GM10248 (cell line): Measurements from ENCODE around the gene PPM1M.
A peak's percentile ranks its signal among the peaks of the same experiment; 100 is the strongest.

Experiments used
- CTCF ChIA-PET: fragments of 300-600 bp; sonication (Branson Sonifier 250); formaldehyde crosslinking; extraction: SDS; loops from one replicate; lab custom pipeline; 2021; ENCODE audit warnings: antibody characterized with exemption; lab: Yijun Ruan, JAX
- POLR2A ChIA-PET: fragments of 350-650 bp; sonication (Branson Sonifier 250); formaldehyde crosslinking; extraction: SDS; loops from one replicate; lab custom pipeline; 2020; ENCODE audit warnings: antibody characterized with exemption; lab: Yijun Ruan, JAX
- DNase-seq: peaks from one replicate; pipeline ENCODE4 v3.0.0; 2012; ENCODE audit errors: extremely low spot score
- CTCF ChIP-seq: IDR thresholded peaks from 2 replicates; pipeline ENCODE4 v1.5.1; 2012; ENCODE audit warnings: mild to moderate bottlenecking, low read depth; ENCODE audit errors: extremely low read depth, missing control alignments, control extremely low read depth

Gene PPM1M

DNA sequence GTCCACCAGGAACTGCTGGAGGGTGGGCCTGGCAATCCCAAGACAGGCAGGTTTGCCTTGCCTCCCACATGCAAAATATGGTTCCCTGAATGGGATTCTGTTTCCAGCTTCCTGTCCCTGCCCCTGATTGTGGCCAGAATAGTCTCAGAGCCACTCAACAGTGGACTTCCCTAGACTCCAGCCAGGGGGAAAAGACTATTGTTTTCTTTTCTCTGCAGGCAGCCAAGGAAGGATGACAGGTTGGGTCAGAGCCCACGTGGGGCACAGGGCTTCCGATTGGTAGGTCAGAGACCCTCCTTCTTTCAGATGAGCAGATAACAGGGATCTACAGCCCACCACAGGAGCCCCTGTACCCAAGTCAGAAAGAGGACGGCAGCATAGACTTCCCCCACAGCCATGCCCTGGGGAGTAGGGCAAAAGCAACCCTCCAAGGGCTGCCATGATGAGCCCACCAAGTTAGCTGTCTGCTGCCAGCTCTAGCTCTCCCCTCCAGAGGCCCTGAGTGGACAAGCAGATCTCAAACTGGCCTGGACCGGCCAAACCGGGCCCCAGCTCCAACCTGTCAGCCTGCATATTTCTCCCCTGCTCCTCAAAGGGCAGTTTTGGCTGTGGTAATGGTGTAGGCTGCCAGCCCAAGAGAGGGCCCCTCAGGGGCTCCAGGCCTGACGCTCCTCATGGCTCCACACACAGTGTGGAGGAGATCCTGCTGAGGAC, 26.5 kb upstream of the PPM1M start:
- no peak for DNase-seq
- POLR2A ChIA-PET, result interaction anchor here (0.8 kb wide), 1 partner anchor 40 kb away, joined by 3 read pairs; no protein-coding TSS in a partner anchor
- CTCF ChIA-PET, result interaction anchor here (0.9 to 11.6 kb wide), 18 partner anchors 12 to 228 kb away, joined by 3 to 172 read pairs (median 14); partner anchors contain the start of genes PPM1M, SEMA3G, TWF2 and WDR82
- no peak for TF ChIP-seq CTCF

DNA sequence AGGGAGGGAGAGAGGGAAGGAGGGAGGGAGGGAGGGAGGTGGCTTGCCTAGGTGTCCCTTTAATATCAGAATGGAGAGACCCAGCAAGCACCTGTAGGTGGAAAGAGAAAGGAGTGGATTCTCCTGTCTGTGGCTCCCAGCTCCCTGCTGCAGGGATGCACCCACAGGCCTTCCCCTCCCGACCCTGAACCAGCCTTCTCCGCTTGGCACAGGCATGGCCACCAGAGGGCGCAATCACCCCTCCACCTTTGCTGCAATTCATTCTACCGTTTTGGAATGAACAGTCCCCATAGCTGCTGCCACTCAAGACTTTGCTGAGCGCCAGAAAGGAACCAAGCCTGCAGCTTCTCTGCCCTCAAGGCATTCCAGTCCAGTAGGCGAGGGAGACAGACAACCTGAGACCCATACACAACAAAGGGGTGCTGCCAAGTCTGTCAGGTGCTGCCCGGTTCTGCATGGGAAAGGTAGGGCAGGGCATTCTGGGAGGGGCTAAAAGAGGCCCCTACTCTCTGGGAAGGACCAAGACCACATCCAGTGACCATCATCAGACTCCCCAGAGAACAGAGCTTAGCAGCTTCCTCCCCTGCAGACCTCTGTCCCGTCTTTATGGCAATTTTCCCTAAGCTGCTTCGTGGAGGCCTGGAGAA, 25.1 kb upstream of the PPM1M start:
- peak; percentile 85 for DNase-seq
- TF ChIP-seq CTCF, result peak; percentile 97
- ChIA-PET CTCF (interaction anchor here (0.6 to 11.6 kb wide), 50 partner anchors 11 to 226 kb away, joined by 3 to 172 read pairs (median 4); partner anchors contain the start of genes POC1A, PPM1M, SEMA3G and TWF2), POLR2A (interaction anchor here (1.1 kb wide), 1 partner anchor 9 kb away, joined by 3 read pairs; no protein-coding TSS in a partner anchor)

- ChIA-PET CTCF (interaction anchor here (0.6 to 11.6 kb wide), 46 partner anchors 10 to 227 kb away, joined by 3 to 172 read pairs (median 4); partner anchors contain the start of genes POC1A, PPM1M, SEMA3G and TWF2), POLR2A (no interaction called here)
- DNase-seq, result no peak
- TF ChIP-seq CTCF, result no peak
Observed at GRCh38 chr3:52221141-52221562, 24.4 kb upstream of the PPM1M start.

DNA sequence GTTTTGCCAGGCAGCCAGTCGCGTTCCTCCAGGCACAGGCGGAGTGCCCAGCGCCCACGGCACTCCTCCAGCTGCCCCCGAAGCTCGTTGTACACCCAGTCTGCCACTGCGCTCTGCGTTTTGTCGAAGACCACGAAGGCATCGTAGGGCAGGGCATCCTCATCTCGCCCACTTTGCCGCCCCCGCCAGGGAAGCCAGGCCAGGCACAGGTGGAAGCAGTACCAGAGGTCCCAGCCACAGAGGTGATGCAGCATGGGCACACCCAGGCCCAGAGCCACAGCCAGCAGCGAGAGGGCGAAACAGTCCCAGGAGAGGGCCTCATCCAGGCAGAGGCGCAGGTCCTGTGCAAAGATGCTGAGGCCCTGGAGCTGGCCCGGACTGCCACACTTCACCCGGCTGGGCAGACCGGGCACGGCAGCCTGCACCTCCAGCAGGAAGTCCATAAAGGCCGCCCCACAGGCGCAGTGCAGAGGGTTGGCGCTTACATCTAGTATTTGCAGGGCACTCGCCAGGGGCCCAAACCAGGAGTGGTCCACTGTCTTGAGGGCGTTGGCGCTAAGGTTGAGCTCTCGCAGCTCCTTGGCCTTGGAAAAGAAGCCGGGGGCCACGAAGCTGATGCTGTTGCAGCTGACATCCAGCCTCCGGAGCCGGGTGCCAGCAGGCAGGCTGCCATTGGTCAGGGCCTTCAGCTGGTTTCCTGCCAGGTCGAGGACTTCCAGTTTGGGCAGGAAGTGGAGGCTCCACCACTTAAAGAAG, 23.8 kb upstream of the PPM1M start:
- no peak for DNase-seq
- no peak for TF ChIP-seq CTCF
- CTCF ChIA-PET, result interaction anchor here (1.0 to 11.6 kb wide), 28 partner anchors 9 to 248 kb away, joined by 3 to 172 read pairs (median 9); partner anchors contain the start of genes ABHD14B, PPM1M, SEMA3G and TWF2
- POLR2A ChIA-PET, result no interaction called here

- DNase-seq, result no peak
- TF ChIP-seq CTCF, result no peak
- CTCF ChIA-PET, result interaction anchor here (0.6 to 11.6 kb wide), 14 partner anchors 9 to 442 kb away, joined by 3 to 172 read pairs (median 10); partner anchors contain the start of genes ABHD14B, SEMA3G and TWF2
- POLR2A ChIA-PET, result no interaction called here
Observed at GRCh38 chr3:52222319-52223221, 23.0 kb upstream of the PPM1M start.
